Measurements from ENCODE around the gene PALS2. TPM values are rescaled to one million over a fixed set of nuclear protein-coding genes. Genes with fewer than 3 reads are reported as not detected.
A peak's percentile ranks its signal among the peaks of the same experiment; 100 is the strongest.

PALS2 gene
- total RNA-seq, 1 donor from 2014 or later: 19.6 TPM

GRCh38 chr7:24591152-24591551 lies 17.9 kb downstream of the PALS2 start:
- DNase-seq: no peak

GRCh38 chr7:24595671-24596418 lies 22.6 kb downstream of the PALS2 start:
- DNase-seq: no peak

GRCh38 chr7:24597014-24597413 lies 23.8 kb downstream of the PALS2 start:
- DNase-seq: no peak

GRCh38 chr7:24601600-24601999 lies 28.3 kb downstream of the PALS2 start:
- DNase-seq: no peak

GRCh38 chr7:24602860-24603456 lies 29.7 kb downstream of the PALS2 start:
- DNase-seq: no peak

- DNase-seq: no peak
Observed at GRCh38 chr7:24604630-24605029, 31.4 kb downstream of the PALS2 start.

GRCh38 chr7:24608504-24608903 lies 35.3 kb downstream of the PALS2 start:
- DNase-seq: no peak

- peak; percentile 37 for DNase-seq
Observed at GRCh38 chr7:24609059-24609458, 35.8 kb downstream of the PALS2 start.

GRCh38 chr7:24609570-24609969 lies 36.3 kb downstream of the PALS2 start:
- no peak for DNase-seq

GRCh38 chr7:24611130-24611529 lies 37.9 kb downstream of the PALS2 start:
- DNase-seq: no peak

GRCh38 chr7:24617957-24618616 lies 44.8 kb downstream of the PALS2 start:
- no peak for DNase-seq

- DNase-seq: no peak
Observed at GRCh38 chr7:24619978-24620377, 46.7 kb downstream of the PALS2 start.

GRCh38 chr7:24622646-24623182 lies 49.5 kb downstream of the PALS2 start:
- DNase-seq: no peak

Other genes starting within 250 kb of the PALS2 start
- 13.3 and 17.7 TPM in 2 replicates for gene GSDME, start 184.0 kb downstream of the PALS2 start, total RNA-seq

Data from dermis blood vessel endothelial cell (primary cell).